Neural cell (in vitro differentiated cells): Measurements from ENCODE around the gene SLC35B2. TPM values are rescaled to one million over a fixed set of nuclear protein-coding genes. Genes with fewer than 3 reads are reported as not detected.

Experiments used
- H2AFZ ChIP-seq: fragments of 200-600, 300-800 bp; sonication (generic), shearing (Covaris generic); 2 replicates; pipeline ENCODE4 v1.6.0; 2014; ENCODE audit warnings: low read depth, mild to moderate bottlenecking, antibody characterized with exemption, low read length, moderate library complexity
- H3F3A ChIP-seq: fragments of 200-600 bp; shearing (Covaris generic); 2 replicates; pipeline ENCODE4 v1.6.1; 2016; ENCODE audit warnings: mild to moderate bottlenecking, moderate library complexity, mixed read lengths, antibody characterized with exemption, low read length; ENCODE audit not compliant: insufficient read depth, poor library complexity, severe bottlenecking
- H3K27ac ChIP-seq: fragments of 200-600, 300-800 bp; sonication (generic), shearing (Covaris generic); 2 replicates; pipeline ENCODE4 v1.5.1; 2014; ENCODE audit warnings: mild to moderate bottlenecking, low read length, moderate library complexity
- H3K27me3 ChIP-seq: fragments of 300-800, 200-600 bp; sonication (generic), shearing (Covaris generic); 2 replicates; pipeline ENCODE4 v1.6.0; 2014; ENCODE audit warnings: mild to moderate bottlenecking, low read depth, low read length, moderate library complexity; ENCODE audit not compliant: insufficient read depth
- H3K36me3 ChIP-seq: fragments of 300-800, 200-600 bp; sonication (generic), shearing (Covaris generic); 2 replicates; pipeline ENCODE4 v1.5.1; 2014; ENCODE audit warnings: mild to moderate bottlenecking, antibody characterized with exemption, low read length, moderate library complexity; ENCODE audit not compliant: insufficient read depth
- H3K4me2 ChIP-seq: fragments of 300-800, 200-600 bp; sonication (generic), shearing (Covaris generic); 2 replicates; pipeline ENCODE4 v1.6.0; 2014; ENCODE audit warnings: mild to moderate bottlenecking, low read length
- H3K4me3 ChIP-seq: fragments of 300-800, 200-600 bp; sonication (generic), shearing (Covaris generic); 2 replicates; pipeline ENCODE4 v1.5.1; 2014; ENCODE audit warnings: mild to moderate bottlenecking, low read length, moderate library complexity
- H3K79me2 ChIP-seq: fragments of 200-600 bp; shearing (Covaris generic); replicated peaks from 2 replicates; pipeline ENCODE4 v1.6.0; 2014; ENCODE audit warnings: mild to moderate bottlenecking, low read length, moderate library complexity; ENCODE audit not compliant: insufficient read depth
- H3K9ac ChIP-seq: fragments of 300-800, 200-600 bp; sonication (generic), shearing (Covaris generic); 2 replicates; pipeline ENCODE4 v1.6.1; 2016; ENCODE audit warnings: mild to moderate bottlenecking, low read length, mixed read lengths
- H3K9me2 ChIP-seq: fragments of 200-600 bp; shearing (Covaris generic); 2 replicates; pipeline ENCODE4 v1.6.1; 2016; ENCODE audit warnings: mild to moderate bottlenecking, low read length, mixed read lengths; ENCODE audit not compliant: insufficient read depth
- H3K9me3 ChIP-seq: fragments of 200-600, 300-800 bp; sonication (generic), shearing (Covaris generic); 2 replicates; pipeline ENCODE4 v1.6.1; 2016; ENCODE audit warnings: mild to moderate bottlenecking, mixed run types, low read length, moderate library complexity, mixed read lengths
- H4K20me1 ChIP-seq: fragments of 200-600 bp; shearing (Covaris generic); 2 replicates; pipeline ENCODE4 v1.6.1; 2016; ENCODE audit warnings: mild to moderate bottlenecking, mixed run types; ENCODE audit not compliant: insufficient read depth
- CTCF ChIP-seq: fragments of 450-650 bp; IDR thresholded peaks from 2 replicates; pipeline ENCODE4 v1.5.1; 2014; ENCODE audit warnings: antibody characterized with exemption, mild to moderate bottlenecking, moderate library complexity; ENCODE audit not compliant: poor library complexity, severe bottlenecking
- EP300 ChIP-seq: fragments of 450-650 bp; conservative IDR thresholded peaks from 2 replicates; pipeline ENCODE4 v1.6.1; 2014; ENCODE audit warnings: antibody characterized with exemption, mild to moderate bottlenecking, moderate library complexity; ENCODE audit not compliant: poor library complexity, severe bottlenecking
- EZH2 ChIP-seq: fragments of 200-600, 300-800 bp; shearing (Covaris generic), sonication (generic); IDR thresholded peaks from 2 replicates; pipeline ENCODE4 v1.6.1; 2014; ENCODE audit warnings: antibody characterized with exemption, low read length, borderline replicate concordance, mild to moderate bottlenecking; ENCODE audit not compliant: insufficient read depth, poor library complexity, severe bottlenecking
- MXI1 ChIP-seq: fragments of 450-650 bp; conservative IDR thresholded peaks from 2 replicates; pipeline ENCODE4 v1.6.1; 2014; ENCODE audit warnings: antibody characterized with exemption, mild to moderate bottlenecking; ENCODE audit not compliant: poor library complexity, severe bottlenecking
- POLR2AphosphoS5 ChIP-seq: IDR thresholded peaks from 2 replicates; pipeline ENCODE4 v1.6.1; 2012
- RAD21 ChIP-seq: fragments of 450-650 bp; conservative IDR thresholded peaks from 2 replicates; pipeline ENCODE4 v1.6.1; 2014; ENCODE audit warnings: antibody characterized with exemption, mild to moderate bottlenecking, moderate library complexity
- REST ChIP-seq: IDR thresholded peaks from 2 replicates; pipeline ENCODE4 v1.6.1; 2012; ENCODE audit warnings: borderline replicate concordance
- SMC3 ChIP-seq: fragments of 450-650 bp; conservative IDR thresholded peaks from 2 replicates; pipeline ENCODE4 v1.6.1; 2014; ENCODE audit warnings: antibody characterized with exemption, mild to moderate bottlenecking, moderate library complexity; ENCODE audit not compliant: poor library complexity
- TAF1 ChIP-seq: IDR thresholded peaks from 2 replicates; pipeline ENCODE4 v1.6.1; 2012; ENCODE audit warnings: low read depth
- polyA plus RNA-seq: library from polyadenylated mRNA; depleted of rRNA; stranded (reverse); fragments of >200 nt; gene quantifications from 2 replicates; pipeline ENCODE4 v1.2.3, GENCODE V29; 2014

SLC35B2 gene
- polyA plus RNA-seq, 1 donor from 2014 or later = 44.5 TPM

- Histone ChIP-seq H3K4me3 (no peak overlapping the region), H3K27me3 (no peaks in the 10 kb centered on the region), H3K79me2 (peaks cover 33% of the 10 kb centered on the region), H3K9ac (no peak overlapping the region), H3K9me3 (no peaks in the 10 kb centered on the region), H4K20me1 (peaks cover 4% of the 10 kb centered on the region), H3K4me2 (no peak overlapping the region), H2AFZ (no peak overlapping the region), H3K9me2 (no peaks in the 10 kb centered on the region), H3K27ac (no peak overlapping the region), H3K36me3 (no peaks in the 10 kb centered on the region), H3F3A (no peaks in the 10 kb centered on the region)
- TF ChIP-seq REST = no peak
- no peak for TF ChIP-seq EP300
- no peak for TF ChIP-seq RAD21
- no peak for TF ChIP-seq TAF1
- TF ChIP-seq SMC3 = no peak
- TF ChIP-seq EZH2 = no peak
These were observed 2.7 kb upstream of the SLC35B2 start for GRCh38 chr6:44260011-44260410.

- TF ChIP-seq POLR2AphosphoS5 (no peak), CTCF (no peak), SMC3 (no peak), EP300 (no peak), EZH2 (no peak), REST (no peak), MXI1 (no peak), TAF1 (no peak), RAD21 (no peak)
- Histone ChIP-seq H3K4me3 (no peak overlapping the region), H3K9me3 (no peaks in the 10 kb centered on the region), H3K36me3 (no peaks in the 10 kb centered on the region), H2AFZ (no peak overlapping the region), H3K79me2 (peaks cover 30% of the 10 kb centered on the region), H4K20me1 (no peaks in the 10 kb centered on the region), H3K27me3 (no peaks in the 10 kb centered on the region), H3K27ac (no peak overlapping the region), H3K4me2 (no peak overlapping the region), H3K9ac (no peak overlapping the region), H3K9me2 (no peaks in the 10 kb centered on the region), H3F3A (no peaks in the 10 kb centered on the region)
These were observed 1.6 kb upstream of the SLC35B2 start for GRCh38 chr6:44258921-44259320.
